DND-41 (cell line): ENCODE data around the gene DHRS7B.

Experiments used
- EZH2 ChIP-seq: IDR thresholded peaks from 3 replicates; pipeline ENCODE4 v1.6.1; 2012; ENCODE audit warnings: borderline replicate concordance, low read depth, mild to moderate bottlenecking, moderate library complexity, low read length, inconsistent platforms; ENCODE audit not compliant: severe bottlenecking
- TF ChIP-seq, protein P1 (sequence below): IDR thresholded peaks from 2 replicates; pipeline ENCODE4 v1.5.1; 2012; ENCODE audit warnings: borderline replicate concordance, low read length, moderate library complexity, mild to moderate bottlenecking; ENCODE audit not compliant: poor library complexity, severe bottlenecking; ENCODE audit errors: extremely low read depth

DNA sequence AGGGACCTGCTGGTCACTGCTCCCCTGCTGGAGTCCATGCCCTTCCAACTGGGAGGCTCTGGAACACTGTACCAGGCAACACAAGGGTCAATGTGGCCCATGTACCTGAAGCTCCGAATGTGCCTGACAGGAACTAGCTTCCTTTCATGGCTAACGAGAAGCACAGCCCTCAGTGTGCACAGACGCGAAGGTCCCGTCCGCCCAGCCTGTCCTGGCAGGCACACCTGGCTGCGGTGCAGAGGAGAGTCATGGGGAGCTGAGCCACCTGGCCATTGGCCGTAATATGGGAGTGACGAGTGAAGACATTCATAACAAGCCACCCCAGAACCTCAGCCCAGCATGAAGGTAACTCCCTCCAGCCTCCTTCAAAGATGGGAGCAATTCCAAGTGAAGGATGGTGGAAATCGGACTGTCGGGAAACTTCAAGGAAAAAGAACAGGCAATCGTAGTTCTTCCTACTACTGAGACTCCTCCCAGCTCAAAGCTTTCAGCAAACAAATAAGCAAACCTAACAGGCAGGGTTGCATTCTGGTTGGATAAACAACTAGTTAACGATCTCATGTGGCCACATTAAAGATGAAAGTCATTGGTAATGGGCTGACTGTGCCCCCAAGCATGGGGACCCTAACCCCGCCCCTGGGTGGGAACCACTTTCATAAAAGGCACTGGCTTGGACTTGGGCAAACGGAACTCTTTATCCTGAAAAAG is 74.0 kb downstream of the DHRS7B start:
- TF ChIP-seq, protein P1, sequence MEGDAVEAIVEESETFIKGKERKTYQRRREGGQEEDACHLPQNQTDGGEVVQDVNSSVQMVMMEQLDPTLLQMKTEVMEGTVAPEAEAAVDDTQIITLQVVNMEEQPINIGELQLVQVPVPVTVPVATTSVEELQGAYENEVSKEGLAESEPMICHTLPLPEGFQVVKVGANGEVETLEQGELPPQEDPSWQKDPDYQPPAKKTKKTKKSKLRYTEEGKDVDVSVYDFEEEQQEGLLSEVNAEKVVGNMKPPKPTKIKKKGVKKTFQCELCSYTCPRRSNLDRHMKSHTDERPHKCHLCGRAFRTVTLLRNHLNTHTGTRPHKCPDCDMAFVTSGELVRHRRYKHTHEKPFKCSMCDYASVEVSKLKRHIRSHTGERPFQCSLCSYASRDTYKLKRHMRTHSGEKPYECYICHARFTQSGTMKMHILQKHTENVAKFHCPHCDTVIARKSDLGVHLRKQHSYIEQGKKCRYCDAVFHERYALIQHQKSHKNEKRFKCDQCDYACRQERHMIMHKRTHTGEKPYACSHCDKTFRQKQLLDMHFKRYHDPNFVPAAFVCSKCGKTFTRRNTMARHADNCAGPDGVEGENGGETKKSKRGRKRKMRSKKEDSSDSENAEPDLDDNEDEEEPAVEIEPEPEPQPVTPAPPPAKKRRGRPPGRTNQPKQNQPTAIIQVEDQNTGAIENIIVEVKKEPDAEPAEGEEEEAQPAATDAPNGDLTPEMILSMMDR, result no peak
- no peak for TF ChIP-seq EZH2
